GM19463 (cell line): ENCODE results near the gene ALDH3B2.
"Not testable (repeated sequence)": the region's sequence is repeated elsewhere in the genome, so short reads cannot be mapped to it uniquely, and the experiment has no call there.

Source experiments
- ATAC-seq: cut with Tn5 transposase; IDR thresholded peaks from one replicate; pipeline ENCODE4 v1.9.1; 2021; ENCODE audit warnings: mild to moderate bottlenecking, moderate library complexity; ENCODE audit not compliant: unreplicated experiment

The ALDH3B2 gene

GRCh38 chr11:67687986-67688385 lies 13.6 kb upstream of the ALDH3B2 start:
- ATAC-seq: no peak

DNA sequence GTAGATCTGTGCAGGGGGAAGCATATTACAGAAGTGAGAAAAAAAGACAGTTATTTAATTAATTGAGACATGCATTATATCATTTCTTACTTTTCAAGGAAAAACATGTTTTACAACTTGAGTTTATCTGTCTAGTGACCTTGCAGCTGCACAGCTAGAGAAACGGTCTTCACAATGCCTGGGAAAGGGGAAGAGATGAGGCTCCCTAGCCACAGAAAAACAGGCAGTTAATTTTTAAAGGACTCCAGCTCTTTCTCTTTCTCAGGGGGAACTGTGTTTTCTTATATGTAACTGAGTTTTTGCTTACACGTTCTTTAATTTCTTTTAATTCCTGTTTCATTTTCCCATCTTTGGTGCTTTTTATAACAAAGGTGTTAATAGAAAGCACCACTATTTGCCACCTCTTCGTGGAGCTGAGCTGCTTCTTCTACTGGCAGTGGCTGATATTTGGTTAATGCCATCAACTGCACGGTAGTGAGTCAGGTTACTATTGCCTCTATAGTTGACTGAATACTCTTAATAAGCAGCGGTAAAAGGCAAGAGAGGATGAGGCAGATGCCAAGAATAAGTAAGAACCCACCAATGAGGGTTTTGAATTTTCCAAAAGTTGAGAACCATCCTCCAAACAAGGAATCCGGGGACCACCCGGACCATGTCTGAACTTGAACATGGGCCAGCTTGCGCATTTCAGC lies 11.4 kb upstream of the ALDH3B2 start:
- ATAC-seq: not testable (repeated sequence)

DNA sequence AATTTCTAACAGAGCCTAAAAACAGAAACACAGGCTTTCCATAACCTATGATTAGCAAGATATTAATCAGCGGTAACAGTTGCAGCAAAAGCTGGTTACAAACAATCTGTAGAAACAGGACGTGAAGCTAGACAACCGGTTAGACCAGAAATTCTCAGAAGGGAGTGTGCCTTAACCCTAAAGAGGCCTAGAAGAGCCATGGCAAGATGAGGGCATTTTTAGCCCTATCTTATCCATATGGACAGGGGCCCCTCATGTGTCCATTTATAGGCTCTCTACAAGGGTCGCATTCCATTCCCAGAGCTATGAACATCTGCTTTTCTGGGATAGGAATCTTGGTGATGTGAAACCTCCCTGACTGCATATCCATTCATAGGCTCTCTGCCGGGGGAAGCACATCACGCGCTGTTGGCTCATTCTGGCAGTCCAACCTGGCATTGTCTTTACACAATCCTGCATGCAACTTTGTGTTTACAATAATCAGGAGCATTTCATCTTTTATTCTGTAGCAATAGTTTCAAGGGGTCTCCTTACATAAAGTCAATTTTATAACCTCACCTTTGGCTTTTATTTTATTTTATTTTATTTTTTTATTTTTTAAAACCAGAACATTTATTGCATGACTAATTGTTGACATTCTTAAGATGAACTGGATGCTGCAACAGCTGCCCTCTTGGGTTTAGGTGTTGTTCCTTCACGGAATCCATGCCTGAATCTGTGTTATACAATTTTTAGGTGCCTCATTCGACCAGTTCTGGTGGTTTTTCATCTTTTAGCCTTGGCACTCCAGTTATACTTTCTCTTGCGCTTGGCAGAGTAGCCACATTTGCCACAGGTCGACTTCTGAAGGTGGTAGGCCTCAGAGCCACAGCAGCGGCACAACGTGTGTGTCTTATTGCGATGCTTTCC lies 8.0 kb upstream of the ALDH3B2 start:
- ATAC-seq: not testable (repeated sequence)

GRCh38 chr11:67680696-67681470 lies 6.5 kb upstream of the ALDH3B2 start:
- ATAC-seq: no peak

DNA sequence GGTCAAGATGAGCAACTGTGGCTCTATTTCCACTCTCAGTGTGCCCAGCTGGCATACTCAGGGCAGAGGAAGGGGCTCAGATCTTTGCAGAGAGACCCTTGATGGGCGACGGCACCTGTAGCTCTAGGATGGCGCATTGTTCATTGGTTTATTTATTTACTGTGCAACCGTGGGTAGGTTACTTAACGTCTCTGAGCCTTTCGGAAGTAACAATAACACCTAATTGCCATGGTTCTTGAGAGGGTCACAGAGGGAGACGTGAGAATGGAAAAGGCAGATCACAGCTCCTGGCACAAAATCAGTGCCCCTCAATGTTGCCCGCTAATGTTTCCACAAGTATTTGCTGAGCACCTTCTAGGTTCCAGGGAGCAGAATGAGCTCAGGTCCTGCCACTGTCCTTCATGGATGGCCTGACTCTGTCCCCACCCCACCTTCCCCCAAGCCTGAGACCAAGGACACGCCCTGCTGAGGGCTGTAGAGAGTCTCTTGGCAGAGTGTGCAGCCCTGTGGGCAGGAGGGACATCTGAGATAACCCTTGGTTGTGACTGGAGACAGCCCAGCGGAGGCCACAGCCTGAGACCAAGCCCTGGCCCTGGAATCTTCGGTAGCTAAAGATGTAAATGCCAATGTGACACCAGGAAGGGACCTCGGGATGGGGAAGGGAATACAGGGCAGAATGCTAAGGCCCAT lies 780 bp upstream of the ALDH3B2 start:
- no peak for ATAC-seq

GRCh38 chr11:67673902-67674301 lies 521 bp downstream of the ALDH3B2 start:
- no peak for ATAC-seq

- no peak for ATAC-seq
Measured at GRCh38 chr11:67673358-67673757, 1.1 kb downstream of the ALDH3B2 start.

- no peak for ATAC-seq
Measured at GRCh38 chr11:67671211-67671520, 3.3 kb downstream of the ALDH3B2 start.

GRCh38 chr11:67670316-67671210 lies 3.9 kb downstream of the ALDH3B2 start:
- no peak for ATAC-seq

DNA sequence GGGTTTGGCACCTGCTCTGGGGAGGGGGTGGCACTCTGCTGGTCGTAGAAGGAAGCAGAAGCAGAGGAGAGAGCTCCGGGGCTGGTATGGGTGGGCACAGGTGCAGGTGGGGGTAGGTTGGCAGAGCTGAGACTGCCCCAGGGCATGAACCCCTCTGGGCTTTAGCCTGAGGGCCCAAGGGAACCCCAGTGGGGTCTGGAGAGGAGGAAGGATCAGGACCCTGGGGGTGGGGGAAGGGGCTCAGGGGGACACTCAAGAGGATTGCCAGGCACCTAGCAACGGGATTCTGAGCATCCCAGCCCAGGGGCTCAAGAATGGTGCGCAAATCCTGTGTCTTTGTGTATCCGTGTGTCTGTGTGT lies 6.3 kb downstream of the ALDH3B2 start:
- no peak for ATAC-seq

DNA sequence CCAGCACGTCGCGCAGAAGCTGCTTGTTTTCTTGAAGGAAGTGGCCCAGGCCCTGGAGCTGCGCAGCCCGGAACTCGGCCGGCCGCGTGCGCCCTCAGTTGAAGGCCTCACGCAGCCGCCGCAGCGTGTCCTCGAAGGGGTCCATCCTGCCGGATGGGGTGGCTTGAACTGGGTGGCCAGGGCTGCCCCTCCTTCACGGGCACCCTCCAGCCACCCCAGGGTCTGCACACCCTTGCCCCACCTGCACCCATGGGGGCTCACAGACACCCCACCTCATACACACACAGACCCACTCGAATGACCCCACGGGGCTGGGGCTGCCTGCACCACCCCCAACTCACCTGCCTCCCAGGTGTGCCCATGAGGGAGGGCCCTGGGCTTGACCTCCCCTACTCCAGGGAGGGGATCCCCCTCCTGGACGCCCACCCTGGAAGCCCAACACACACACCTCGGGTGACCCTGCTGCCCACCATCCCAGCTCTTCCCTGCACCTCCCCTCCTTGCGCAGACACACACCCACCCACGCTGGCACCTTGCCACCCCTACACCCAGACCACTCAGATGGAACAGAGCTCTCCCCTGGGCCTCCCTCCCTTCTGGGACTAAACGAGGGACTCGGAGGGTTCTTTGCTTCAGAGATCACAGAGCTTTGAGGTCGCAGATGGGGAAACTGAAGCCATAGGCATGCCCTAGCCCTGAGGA lies 6.8 kb downstream of the ALDH3B2 start:
- ATAC-seq: no peak

DNA sequence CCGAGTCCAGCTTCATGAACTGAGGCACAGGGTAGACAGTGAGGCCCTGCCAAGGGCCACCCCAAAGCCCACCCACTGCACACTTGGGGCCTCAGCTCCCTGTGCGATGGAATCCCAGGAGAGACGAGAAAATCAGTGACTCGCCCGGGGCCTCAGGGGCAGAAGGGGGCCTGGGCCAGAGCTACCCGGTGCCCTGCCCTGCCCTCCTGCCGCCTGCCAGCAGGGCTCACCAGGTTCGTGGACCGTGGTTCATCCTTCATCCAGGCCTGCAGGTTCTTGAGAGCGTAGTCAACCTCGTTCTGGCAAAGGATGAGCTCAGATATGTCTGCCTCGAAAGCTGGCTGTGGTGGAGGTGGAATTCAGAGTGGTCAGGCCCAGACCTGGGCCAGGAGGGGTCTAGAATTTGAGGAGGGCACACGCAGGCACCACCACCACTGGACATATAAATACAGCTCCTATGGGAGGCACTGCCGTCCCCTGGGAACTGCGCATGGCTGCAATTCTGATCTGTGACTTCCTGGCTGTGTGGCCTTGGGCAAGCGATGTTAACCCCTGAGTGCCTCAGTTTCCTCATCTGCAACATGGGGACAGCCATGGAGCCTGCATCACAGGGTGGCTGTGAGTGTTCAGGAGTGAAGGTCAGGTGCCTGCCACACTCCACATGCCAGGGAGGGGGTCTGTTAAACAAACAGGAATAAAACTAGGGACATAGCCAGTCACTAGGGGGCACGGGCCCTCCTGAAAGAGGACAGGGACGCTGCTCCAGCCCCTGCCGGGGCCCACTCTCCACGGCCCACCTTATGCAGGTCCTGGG lies 7.5 kb downstream of the ALDH3B2 start:
- no peak for ATAC-seq

DNA sequence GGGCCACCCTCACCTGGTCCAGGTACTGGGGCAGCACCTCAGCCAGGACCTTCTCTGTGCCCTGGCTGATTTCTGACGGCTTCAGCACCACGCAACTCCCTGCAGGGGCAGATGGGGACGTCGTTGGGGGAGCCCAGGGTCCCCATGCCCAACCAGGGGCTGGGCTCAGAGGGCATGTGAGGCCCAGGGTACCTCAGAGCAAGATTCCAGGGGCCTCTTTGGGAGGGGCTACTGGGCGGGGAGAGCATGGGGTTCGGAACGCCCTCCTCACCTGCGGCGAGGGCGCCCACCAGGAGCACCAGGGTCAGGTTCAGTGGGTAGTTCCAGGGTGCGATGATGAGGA lies 8.1 kb downstream of the ALDH3B2 start:
- ATAC-seq: no peak

- ATAC-seq: no peak
Measured at GRCh38 chr11:67665541-67666302, 8.7 kb downstream of the ALDH3B2 start.

DNA sequence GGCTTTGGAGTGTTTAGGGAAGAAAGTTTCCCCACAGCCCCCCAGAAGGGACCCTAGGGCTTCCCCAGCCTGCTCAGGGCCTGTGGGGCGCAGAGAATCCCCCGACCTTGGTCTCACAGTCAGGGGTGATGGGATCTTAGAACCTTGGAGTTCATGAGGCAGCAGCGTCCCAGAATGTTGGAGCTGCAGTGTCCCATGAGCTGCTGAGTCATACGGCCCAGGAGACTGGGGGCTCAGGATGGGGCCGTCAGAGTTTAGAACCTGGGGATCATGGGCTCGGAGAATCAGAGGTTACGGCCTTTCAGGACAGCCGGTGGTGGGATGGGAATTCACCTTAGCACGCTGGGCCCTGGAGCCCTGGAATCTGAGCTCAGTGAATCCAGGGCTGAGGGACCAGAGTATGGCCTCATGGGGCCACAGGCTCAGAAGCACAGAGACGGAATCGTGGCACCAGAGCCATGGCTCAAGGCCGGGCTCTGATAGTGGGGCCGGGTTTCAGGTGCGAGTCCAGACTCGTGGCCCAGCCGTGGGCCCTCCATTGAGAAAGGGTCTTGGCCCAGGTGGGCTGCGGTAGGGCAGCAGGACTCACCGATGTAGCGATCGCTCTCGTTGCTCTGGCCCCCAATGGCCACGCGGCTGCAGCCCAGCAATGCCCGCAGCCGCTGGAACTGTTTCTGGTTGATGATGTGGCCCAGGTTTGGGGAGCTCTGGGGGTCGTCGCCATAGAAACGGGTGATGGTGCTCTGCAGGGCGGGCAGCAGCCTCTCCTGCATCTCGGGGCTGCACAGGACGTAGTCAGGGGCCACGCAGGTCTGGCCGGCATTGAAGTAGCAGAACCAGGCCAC lies 9.5 kb downstream of the ALDH3B2 start:
- ATAC-seq: no peak

DNA sequence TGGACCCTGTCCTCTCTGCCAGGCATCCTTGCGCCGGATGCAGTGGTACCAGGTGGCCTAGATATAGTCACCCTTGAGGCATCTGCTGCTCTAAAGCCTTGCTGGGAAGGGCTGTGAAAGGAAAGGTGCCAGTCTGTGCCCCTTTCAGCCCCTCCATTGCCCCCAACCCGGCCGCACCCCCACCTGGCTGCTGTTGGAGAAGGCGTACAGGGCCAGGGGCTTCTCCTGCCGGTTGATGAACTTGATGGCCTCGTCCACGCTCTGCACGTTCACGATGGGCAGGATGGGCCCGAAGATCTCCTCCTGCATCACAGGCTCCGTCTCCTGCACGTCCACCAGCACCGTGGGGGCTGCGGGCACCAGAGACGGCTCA lies 10.2 kb downstream of the ALDH3B2 start:
- ATAC-seq: no peak

- no peak for ATAC-seq
Measured at GRCh38 chr11:67663532-67664212, 10.8 kb downstream of the ALDH3B2 start.
